A549 (cell line): ENCODE measurements around the gene ANKRD40. TPM values are rescaled to one million over a fixed set of nuclear protein-coding genes. Genes with fewer than 3 reads are reported as not detected.
A peak's percentile ranks its signal among the peaks of the same experiment; 100 is the strongest.

Experiments used
- ATAC-seq, 2 experiments: fragments of 200-7000 bp in 1 of 2; fragments of >200 bp in 1 of 2; cut with Nextera tagmentation in 1 of 2; cut with Tn5 transposase in 1 of 2; 3 replicates each; pipeline versions ENCODE4 v1.8.0 to v1.9.1; 2018 to 2020; ENCODE audit warnings: mild to moderate bottlenecking in 1 of 2, moderate library complexity in 1 of 2
- CTCF ChIA-PET: fragments of 300-600 bp; sonication (Branson Sonifier 250); formaldehyde crosslinking; extraction: SDS; loops from one replicate; lab custom pipeline; 2021; ENCODE audit warnings: antibody characterized with exemption, inconsistent platforms; lab: Yijun Ruan, JAX
- POLR2A ChIA-PET: fragments of 350-600 bp; formaldehyde crosslinking; extraction: SDS; loops from one replicate; lab custom pipeline; 2021; ENCODE audit warnings: antibody characterized with exemption, inconsistent platforms; lab: Yijun Ruan, JAX
- DNase-seq, 2 experiments: peaks; one replicate each; pipeline versions ENCODE4 v3.0.0 to v3.0.0-alpha.2; 2011 to 2016; ENCODE audit warnings: low read depth in 1 of 2, low spot score in 1 of 2
- FAIRE-seq: peaks from 2 replicates; lab custom pipeline; 2011; peaks lifted over from hg19 to GRCh38; lab: Jason Lieb, UNC
- H3K27ac ChIP-seq, 2 experiments: fragments of >200 bp; sonication (Bioruptor Twin); formaldehyde crosslinking; 3 replicates each; pipeline ENCODE4 v1.5.1; 2016 to 2017
- H3K4me1 ChIP-seq: fragments of >200 bp; sonication (Bioruptor Twin); formaldehyde crosslinking; 3 replicates; pipeline ENCODE4 v1.6.1; 2016
- H3K4me2 ChIP-seq: fragments of >200 bp; sonication (Bioruptor Twin); formaldehyde crosslinking; 3 replicates; pipeline ENCODE4 v1.6.1; 2016
- H3K4me3 ChIP-seq: fragments of >200 bp; sonication (Bioruptor Twin); formaldehyde crosslinking; 3 replicates; pipeline ENCODE4 v1.5.1; 2016
- H3K9me3 ChIP-seq: fragments of >200 bp; sonication (Bioruptor Twin); formaldehyde crosslinking; 3 replicates; pipeline ENCODE4 v1.6.1; 2016
- BHLHE40 ChIP-seq: IDR thresholded peaks from 2 replicates; pipeline ENCODE4 v1.6.1; 2012; ENCODE audit warnings: low read depth, low read length, inconsistent platforms
- CBX8 ChIP-seq: fragments of 200-600 bp; sonication (generic); IDR thresholded peaks from 2 replicates; pipeline ENCODE4 v1.6.1; 2016
- CEBPB ChIP-seq, 2 experiments: fragments of >200 bp in 1 of 2; sonication (Bioruptor Twin) in 1 of 2; formaldehyde crosslinking in 1 of 2; IDR thresholded peaks; 2 replicates each; pipeline ENCODE4 v1.6.1; 2012 to 2016
- EHF ChIP-seq: fragments of 250-450 bp; sonication (Bioruptor Pico); IDR thresholded peaks from 2 replicates; pipeline ENCODE4 v1.5.0; 2020; ENCODE audit warnings: mild to moderate bottlenecking
- FOSL2 ChIP-seq, 2 experiments: fragments of 450-650 bp in 1 of 2; fragments of >200 bp in 1 of 2; sonication (Bioruptor Twin) in 1 of 2; formaldehyde crosslinking; IDR thresholded peaks; 2 replicates each; pipeline versions ENCODE4 v1.5.0 to v1.6.1; 2016 to 2020; ENCODE audit warnings: mild to moderate bottlenecking in 1 of 2, moderate library complexity in 1 of 2
- HDAC2 ChIP-seq: fragments of 200-600 bp; sonication (generic); IDR thresholded peaks from 2 replicates; pipeline ENCODE4 v1.6.1; 2016
- HEYL ChIP-seq: fragments of 250-450 bp; sonication (Bioruptor Pico); IDR thresholded peaks from 2 replicates; pipeline ENCODE4 v1.8.0; 2021; ENCODE audit warnings: mild to moderate bottlenecking, moderate library complexity
- HOXA7 ChIP-seq: fragments of 250-450 bp; sonication (Bioruptor Pico); IDR thresholded peaks from 2 replicates; pipeline ENCODE4 v1.5.0; 2020; ENCODE audit warnings: mild to moderate bottlenecking, moderate library complexity
- HOXB13 ChIP-seq: fragments of 250-450 bp; sonication (Bioruptor Pico); IDR thresholded peaks from 2 replicates; pipeline ENCODE4 v1.5.0; 2020; ENCODE audit warnings: low read depth, mild to moderate bottlenecking, moderate library complexity
- JUNB ChIP-seq: fragments of >200 bp; sonication (Bioruptor Twin); formaldehyde crosslinking; IDR thresholded peaks from 2 replicates; pipeline ENCODE4 v1.6.1; 2016
- KDM1A ChIP-seq: fragments of 200-600 bp; sonication (generic); IDR thresholded peaks from 2 replicates; pipeline ENCODE4 v1.6.1; 2016; ENCODE audit warnings: low read depth, mild to moderate bottlenecking
- MAFK ChIP-seq: fragments of 450-650 bp; IDR thresholded peaks from 2 replicates; pipeline ENCODE4 v1.6.1; 2014; ENCODE audit not compliant: partially characterized antibody
- MAZ ChIP-seq: fragments of 150-350 bp; IDR thresholded peaks from 2 replicates; pipeline ENCODE4 v1.6.1; 2014; ENCODE audit warnings: antibody characterized with exemption, low read depth, low read length, borderline replicate concordance
- NPAS2 ChIP-seq: fragments of 250-450 bp; sonication (Bioruptor Pico); IDR thresholded peaks from 2 replicates; pipeline ENCODE4 v1.8.0; 2022; ENCODE audit warnings: mild to moderate bottlenecking, moderate library complexity, borderline replicate concordance
- NR3C1 ChIP-seq: fragments of >200 bp; sonication (Bioruptor Twin); formaldehyde crosslinking; IDR thresholded peaks from 3 replicates; pipeline ENCODE4 v1.6.1; 2017
- PHF8 ChIP-seq: fragments of 200-600 bp; sonication (generic); IDR thresholded peaks from 2 replicates; pipeline ENCODE4 v1.6.1; 2016; ENCODE audit warnings: low read depth, mild to moderate bottlenecking, antibody characterized with exemption, moderate library complexity, borderline replicate concordance
- POLR2A ChIP-seq: IDR thresholded peaks from 2 replicates; pipeline ENCODE4 v1.6.1; 2012; ENCODE audit warnings: mild to moderate bottlenecking, low read length
- POLR2AphosphoS2 ChIP-seq: conservative IDR thresholded peaks from 2 replicates; pipeline ENCODE4 v1.6.1; 2012; ENCODE audit warnings: low read length, improper control_type of control experiment, inconsistent platforms
- SMC3 ChIP-seq: fragments of >200 bp; sonication (Bioruptor Twin); formaldehyde crosslinking; IDR thresholded peaks from 3 replicates; pipeline ENCODE4 v1.6.1; 2018; ENCODE audit warnings: inconsistent platforms
- SREBF2 ChIP-seq: fragments of 450-650 bp; IDR thresholded peaks from 2 replicates; pipeline ENCODE4 v1.6.1; 2014; ENCODE audit warnings: mild to moderate bottlenecking, moderate library complexity
- TFCP2L1 ChIP-seq: fragments of 250-450 bp; sonication (Bioruptor Pico); IDR thresholded peaks from 2 replicates; pipeline ENCODE4 v1.5.0; 2021; ENCODE audit warnings: mild to moderate bottlenecking
- TP53 ChIP-seq: fragments of 250-450 bp; sonication (Bioruptor Pico); IDR thresholded peaks from 2 replicates; pipeline ENCODE4 v1.5.0; 2021; ENCODE audit warnings: mild to moderate bottlenecking, moderate library complexity
- USF2 ChIP-seq: fragments of 450-650 bp; IDR thresholded peaks from 2 replicates; pipeline ENCODE4 v1.6.1; 2014; ENCODE audit warnings: antibody characterized with exemption
- ZC3H11A ChIP-seq: fragments of 450-650 bp; IDR thresholded peaks from 2 replicates; pipeline ENCODE4 v1.6.1; 2014; ENCODE audit warnings: antibody characterized with exemption, mild to moderate bottlenecking
- ZFP36 ChIP-seq: fragments of 450-650 bp; IDR thresholded peaks from 2 replicates; pipeline ENCODE4 v1.6.1; 2014; ENCODE audit warnings: borderline replicate concordance; ENCODE audit not compliant: partially characterized antibody
- ZNF302 ChIP-seq: fragments of 250-450 bp; sonication (Bioruptor Pico); IDR thresholded peaks from 2 replicates; pipeline ENCODE4 v1.9.0; 2021; ENCODE audit warnings: inconsistent platforms, mild to moderate bottlenecking, moderate library complexity
- ZSCAN20 ChIP-seq: fragments of 250-450 bp; sonication (Bioruptor Pico); IDR thresholded peaks from 2 replicates; pipeline ENCODE4 v1.8.0; 2022; ENCODE audit warnings: mild to moderate bottlenecking, moderate library complexity
- whole genome bisulfite sequencing: methylation state at CpG from one replicate; pipeline ENCODE4 v1.1.6; 2017; ENCODE audit errors: missing lambda C conversion rate; 5-methylcytosine and 5-hydroxymethylcytosine counted together
- polyA plus RNA-seq, 4 experiments: library from polyadenylated mRNA; depleted of rRNA in 3 of 4; stranded (reverse); fragments of >200 nt; fragmentation: RNase III in 1 of 4; extraction: RNeasy Plus Mini Kit Qiagen cat#74134 plus additional on column Dnase treatment in 1 of 4; gene quantifications; 2 replicates in 3 of 4; 3 replicates in 1 of 4; pipeline ENCODE4 v1.2.3, GENCODE V29; 2011 to 2017
- TF ChIP-seq, protein P1 (sequence below): fragments of >200 bp; sonication (Bioruptor Twin); formaldehyde crosslinking; IDR thresholded peaks from 3 replicates; pipeline ENCODE4 v1.6.1; 2016
- TF ChIP-seq, protein P2 (sequence below): fragments of 200-600 bp; sonication (generic); IDR thresholded peaks from 2 replicates; pipeline ENCODE4 v1.6.1; 2016; ENCODE audit warnings: antibody characterized with exemption, mild to moderate bottlenecking, moderate library complexity
- TF ChIP-seq, protein P3 (sequence below): fragments of 250-450 bp; sonication (Bioruptor Pico); IDR thresholded peaks from 2 replicates; pipeline ENCODE4 v1.5.0; 2020; ENCODE audit warnings: low read depth, mild to moderate bottlenecking, moderate library complexity

ANKRD40 gene
- polyA plus RNA-seq, 2 of the 4 experiments (the other 2 are of a cell fraction), result 50.1 to 84.3 TPM

DNA sequence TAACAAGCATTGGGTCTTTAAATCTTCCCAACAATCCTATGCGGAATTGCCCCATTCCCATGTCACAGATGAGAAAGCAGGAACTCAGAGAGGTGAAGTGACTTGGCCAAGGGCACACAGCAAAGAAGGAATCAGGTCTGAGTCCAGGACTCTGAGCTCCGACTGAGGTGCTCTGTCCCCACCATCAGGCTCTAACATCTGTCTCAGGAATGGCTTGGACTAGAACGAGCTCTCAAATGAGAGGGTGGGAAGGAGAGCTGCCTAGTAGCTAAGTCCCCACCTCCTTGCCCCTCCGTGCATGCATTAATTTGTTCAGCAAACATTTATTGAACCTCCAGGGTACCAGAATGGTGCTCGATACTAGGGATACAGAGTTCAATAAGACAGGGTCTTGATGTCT, 46.4 kb downstream of the ANKRD40 start:
- Histone ChIP-seq H3K9me3 (no peaks in the 10 kb centered on the region), H3K4me2 (peak overlapping the region; percentile 56), H3K4me1 (peaks cover 97% of the 10 kb centered on the region), H3K4me3 (peak overlapping the region; percentile 1; the same call in 1 of the 3 replicates), H3K27ac (peak overlapping the region; percentile 98)
- no peak for FAIRE-seq
- POLR2A ChIA-PET, result interaction anchor here (0.9 to 6.3 kb wide), 14 partner anchors 9 to 205 kb away, joined by 3 to 237 read pairs (median 4); partner anchors contain the start of genes ABCC3, LUC7L3 and TOB1
- 1% methylated on average over 5 of the region's 5 CpGs for WGBS
- peak; percentile 25 to 55 for ATAC-seq
- no peak for DNase-seq
- TF ChIP-seq HOXA7 (CRISPR knock-in tag) (0 out of 2 replicates have a peak, but pooled peaks have one; percentile 72), JUNB (no peak), FOSL2 (IDR thresholded peaks at IDR 0.05) (no peak), FOSL2 (CRISPR knock-in tag; IDR thresholded peaks at IDR 0.05) (no peak), MAFK (no peak), HOXB13 (CRISPR knock-in tag) (peak; percentile 62; the same call in 1 of the 2 replicates), ZFP36 (peak; percentile 96), BHLHE40 (no peak), SMC3 (no peak), ZSCAN20 (CRISPR knock-in tag) (peak; percentile 6), PHF8 (no peak), TFCP2L1 (CRISPR knock-in tag) (peak; percentile 28), POLR2AphosphoS2 (0 out of 2 replicates have a peak, but pooled peaks have one; percentile 11), SREBF2 (no peak), CEBPB (IDR thresholded peaks at IDR 0.05) (no peak), TP53 (peak; percentile 89; the same call in 1 of the 2 replicates), EHF (CRISPR knock-in tag) (no peak), NPAS2 (CRISPR knock-in tag) (0 out of 2 replicates have a peak, but pooled peaks have one; percentile 40), CBX8 (no peak), POLR2A (no peak), ZC3H11A (no peak), USF2 (no peak), HEYL (no peak), ZNF302 (peak; percentile 8; the same call in 1 of the 2 replicates), MAZ (no peak), HDAC2 (no peak; the same call in 1 of the 2 replicates), NR3C1 (no peak), KDM1A (peak; percentile 19; the same call in 1 of the 2 replicates)
- TF ChIP-seq, protein P1, sequence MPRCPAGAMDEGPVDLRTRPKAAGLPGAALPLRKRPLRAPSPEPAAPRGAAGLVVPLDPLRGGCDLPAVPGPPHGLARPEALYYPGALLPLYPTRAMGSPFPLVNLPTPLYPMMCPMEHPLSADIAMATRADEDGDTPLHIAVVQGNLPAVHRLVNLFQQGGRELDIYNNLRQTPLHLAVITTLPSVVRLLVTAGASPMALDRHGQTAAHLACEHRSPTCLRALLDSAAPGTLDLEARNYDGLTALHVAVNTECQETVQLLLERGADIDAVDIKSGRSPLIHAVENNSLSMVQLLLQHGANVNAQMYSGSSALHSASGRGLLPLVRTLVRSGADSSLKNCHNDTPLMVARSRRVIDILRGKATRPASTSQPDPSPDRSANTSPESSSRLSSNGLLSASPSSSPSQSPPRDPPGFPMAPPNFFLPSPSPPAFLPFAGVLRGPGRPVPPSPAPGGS, result no peak; the same call in 2 of the 3 replicates
- TF ChIP-seq, protein P2, sequence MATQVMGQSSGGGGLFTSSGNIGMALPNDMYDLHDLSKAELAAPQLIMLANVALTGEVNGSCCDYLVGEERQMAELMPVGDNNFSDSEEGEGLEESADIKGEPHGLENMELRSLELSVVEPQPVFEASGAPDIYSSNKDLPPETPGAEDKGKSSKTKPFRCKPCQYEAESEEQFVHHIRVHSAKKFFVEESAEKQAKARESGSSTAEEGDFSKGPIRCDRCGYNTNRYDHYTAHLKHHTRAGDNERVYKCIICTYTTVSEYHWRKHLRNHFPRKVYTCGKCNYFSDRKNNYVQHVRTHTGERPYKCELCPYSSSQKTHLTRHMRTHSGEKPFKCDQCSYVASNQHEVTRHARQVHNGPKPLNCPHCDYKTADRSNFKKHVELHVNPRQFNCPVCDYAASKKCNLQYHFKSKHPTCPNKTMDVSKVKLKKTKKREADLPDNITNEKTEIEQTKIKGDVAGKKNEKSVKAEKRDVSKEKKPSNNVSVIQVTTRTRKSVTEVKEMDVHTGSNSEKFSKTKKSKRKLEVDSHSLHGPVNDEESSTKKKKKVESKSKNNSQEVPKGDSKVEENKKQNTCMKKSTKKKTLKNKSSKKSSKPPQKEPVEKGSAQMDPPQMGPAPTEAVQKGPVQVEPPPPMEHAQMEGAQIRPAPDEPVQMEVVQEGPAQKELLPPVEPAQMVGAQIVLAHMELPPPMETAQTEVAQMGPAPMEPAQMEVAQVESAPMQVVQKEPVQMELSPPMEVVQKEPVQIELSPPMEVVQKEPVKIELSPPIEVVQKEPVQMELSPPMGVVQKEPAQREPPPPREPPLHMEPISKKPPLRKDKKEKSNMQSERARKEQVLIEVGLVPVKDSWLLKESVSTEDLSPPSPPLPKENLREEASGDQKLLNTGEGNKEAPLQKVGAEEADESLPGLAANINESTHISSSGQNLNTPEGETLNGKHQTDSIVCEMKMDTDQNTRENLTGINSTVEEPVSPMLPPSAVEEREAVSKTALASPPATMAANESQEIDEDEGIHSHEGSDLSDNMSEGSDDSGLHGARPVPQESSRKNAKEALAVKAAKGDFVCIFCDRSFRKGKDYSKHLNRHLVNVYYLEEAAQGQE, result peak; percentile 30; the same call in 1 of the 2 replicates
- TF ChIP-seq, protein P3, sequence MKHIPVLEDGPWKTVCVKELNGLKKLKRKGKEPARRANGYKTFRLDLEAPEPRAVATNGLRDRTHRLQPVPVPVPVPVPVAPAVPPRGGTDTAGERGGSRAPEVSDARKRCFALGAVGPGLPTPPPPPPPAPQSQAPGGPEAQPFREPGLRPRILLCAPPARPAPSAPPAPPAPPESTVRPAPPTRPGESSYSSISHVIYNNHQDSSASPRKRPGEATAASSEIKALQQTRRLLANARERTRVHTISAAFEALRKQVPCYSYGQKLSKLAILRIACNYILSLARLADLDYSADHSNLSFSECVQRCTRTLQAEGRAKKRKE (CRISPR knock-in tag), result no peak; the same call in 1 of the 2 replicates
- CTCF ChIA-PET, result interaction anchor here (1.1 to 52.6 kb wide), 9 partner anchors 10 to 181 kb away, joined by 4 to 2097 read pairs (median 9); partner anchors contain the start of genes ABCC3 and SPATA20
